ENCODE measurements around the gene MGA.

Gene MGA

GRCh38 chr15:41789236-41789635 is 129.0 kb downstream of the MGA start:
- DNase-seq, result no peak

GRCh38 chr15:41789662-41790061 is 129.5 kb downstream of the MGA start:
- no peak for DNase-seq

- DNase-seq, result no peak
These were observed 130.0 kb downstream of the MGA start for GRCh38 chr15:41790169-41790568.

DNA sequence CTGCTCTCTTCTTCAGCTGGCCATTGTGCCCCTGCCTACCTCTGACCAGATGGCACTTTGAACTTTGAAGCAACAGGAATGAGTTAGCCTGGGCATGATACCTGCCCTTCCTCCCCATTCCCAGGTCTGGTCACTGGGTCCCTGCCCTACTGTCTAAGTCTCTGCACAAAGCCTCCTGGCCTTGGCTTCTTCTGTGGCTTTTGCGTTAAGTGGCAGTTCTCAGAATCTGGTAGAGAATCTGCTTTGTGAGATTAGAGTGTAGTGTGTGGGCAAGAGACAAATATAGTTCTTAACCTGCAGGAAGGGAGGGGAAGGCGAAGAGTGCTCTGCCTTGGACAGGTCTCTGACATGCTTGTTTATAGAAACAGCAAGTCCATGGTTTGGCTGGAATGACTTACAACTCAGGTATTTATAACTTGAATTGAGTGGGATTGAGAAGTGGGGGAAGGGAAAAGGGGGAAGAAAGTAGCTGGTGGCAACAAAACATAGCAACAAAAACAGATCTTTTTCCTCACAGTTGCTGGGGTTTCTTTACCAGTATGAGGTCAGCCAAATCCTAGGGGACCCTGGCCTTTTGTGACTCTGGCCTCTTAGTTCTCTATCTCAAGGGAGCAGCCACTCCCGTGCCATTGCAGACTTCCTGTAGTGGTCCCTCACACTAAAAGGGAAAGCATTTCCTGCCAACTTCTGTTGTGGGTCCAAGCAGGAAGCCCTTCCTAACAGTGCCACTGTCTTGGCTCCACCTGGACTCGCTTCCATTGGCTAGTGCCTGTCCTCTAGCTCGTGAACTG is 130.7 kb downstream of the MGA start:
- no peak for DNase-seq

DNA sequence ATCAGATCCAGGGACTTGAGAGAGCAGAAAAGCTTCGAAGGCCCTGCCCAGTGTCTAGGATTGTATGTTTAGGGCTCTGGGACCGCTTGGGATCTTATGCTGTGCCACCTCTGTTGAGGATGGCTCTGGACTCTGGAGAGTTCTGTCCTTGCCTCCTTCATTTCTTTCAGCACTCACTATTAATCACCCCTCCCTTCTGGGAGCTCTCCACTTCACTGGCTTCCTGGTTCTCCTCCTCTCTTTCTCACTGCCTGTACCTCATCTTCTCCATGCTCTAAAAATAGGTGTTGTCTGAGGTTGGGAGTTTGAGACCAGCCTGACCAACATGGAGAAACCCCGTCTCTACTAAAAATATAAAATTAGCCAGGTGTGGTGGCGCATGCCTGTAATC is 131.3 kb downstream of the MGA start:
- no peak for DNase-seq

- no peak for DNase-seq
These were observed 131.9 kb downstream of the MGA start for GRCh38 chr15:41792000-41792637.

GRCh38 chr15:41794081-41794480 is 133.9 kb downstream of the MGA start:
- no peak for DNase-seq

- no peak for DNase-seq
These were observed 136.0 kb downstream of the MGA start for GRCh38 chr15:41795996-41796856.

DNA sequence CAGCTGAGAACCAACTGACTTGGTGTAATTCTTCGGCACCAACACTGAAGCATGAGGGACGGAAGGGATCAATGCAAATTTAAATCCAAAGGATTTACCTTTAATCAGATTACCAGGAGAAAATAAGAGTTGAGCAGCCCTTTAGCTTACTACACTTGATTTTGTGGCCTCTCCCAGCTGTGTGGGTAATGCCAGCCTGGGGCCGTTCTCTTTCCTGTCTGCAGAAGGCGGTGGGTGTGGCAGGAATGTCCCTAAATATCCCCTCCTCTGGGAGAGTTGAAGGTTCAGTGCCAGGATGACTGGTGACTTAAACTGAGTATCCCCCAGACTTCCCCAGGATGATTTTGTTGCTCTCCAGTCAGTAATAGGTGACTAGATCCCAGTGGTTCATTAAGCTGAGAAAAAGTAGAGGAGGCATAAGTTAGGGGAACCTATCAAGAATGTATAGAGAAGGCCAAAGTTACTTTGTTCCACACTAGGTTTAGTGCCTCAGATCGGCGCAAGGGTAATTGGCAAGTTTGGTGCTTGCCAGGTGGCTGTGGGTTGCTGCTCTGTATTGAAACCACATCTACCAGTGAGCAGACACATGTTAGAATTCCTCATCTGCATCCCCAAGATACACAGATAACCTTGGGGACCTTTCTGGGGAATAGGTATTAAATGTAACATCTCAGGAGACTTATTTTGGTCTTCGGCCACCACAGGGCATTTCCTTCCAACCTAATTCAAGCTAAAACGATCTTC is 137.2 kb downstream of the MGA start:
- no peak for DNase-seq

DNA sequence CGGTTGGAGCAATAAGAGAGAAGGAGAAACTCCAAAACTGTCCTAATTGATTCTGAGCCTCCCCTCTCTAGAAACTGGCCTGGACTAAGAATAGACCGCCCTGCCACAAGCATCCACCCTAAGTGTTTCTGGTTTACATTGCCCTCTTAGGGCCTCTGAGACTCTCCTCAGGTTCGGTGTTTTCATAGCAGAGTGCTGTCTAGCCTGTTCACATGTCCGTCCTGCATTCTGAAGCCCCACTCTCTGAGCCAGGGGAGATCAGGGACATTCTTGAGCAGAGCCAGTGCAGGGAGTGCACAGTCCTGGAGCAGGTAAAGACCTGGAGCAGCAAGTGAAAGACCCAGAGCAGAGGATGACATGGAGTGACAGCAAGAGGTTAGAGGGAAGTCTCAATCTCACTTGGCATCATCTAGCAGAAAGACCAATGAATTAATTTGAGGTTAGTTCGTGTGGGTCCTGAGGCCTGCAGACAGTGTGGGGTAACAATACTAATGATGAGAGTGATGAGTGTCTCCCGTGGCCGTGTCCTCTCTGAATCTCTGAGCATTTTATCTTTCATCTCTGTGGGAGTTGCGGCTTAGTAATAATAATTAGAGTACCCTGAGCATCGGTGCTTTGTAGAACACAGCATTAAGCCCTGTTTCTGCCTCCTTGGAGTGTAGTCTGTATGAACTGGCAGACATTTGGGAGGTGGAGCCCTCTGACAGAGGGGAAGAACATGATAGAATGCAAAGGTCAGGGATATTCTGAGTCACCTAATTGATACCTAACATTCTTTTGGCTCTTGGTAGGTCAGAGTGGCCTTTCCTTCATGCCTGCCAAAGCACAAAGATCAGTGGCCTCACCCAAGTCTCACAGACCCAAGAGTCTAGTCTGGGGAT is 138.6 kb downstream of the MGA start:
- no peak for DNase-seq

GRCh38 chr15:41799488-41799805 is 139.2 kb downstream of the MGA start:
- DNase-seq, result no peak

DNA sequence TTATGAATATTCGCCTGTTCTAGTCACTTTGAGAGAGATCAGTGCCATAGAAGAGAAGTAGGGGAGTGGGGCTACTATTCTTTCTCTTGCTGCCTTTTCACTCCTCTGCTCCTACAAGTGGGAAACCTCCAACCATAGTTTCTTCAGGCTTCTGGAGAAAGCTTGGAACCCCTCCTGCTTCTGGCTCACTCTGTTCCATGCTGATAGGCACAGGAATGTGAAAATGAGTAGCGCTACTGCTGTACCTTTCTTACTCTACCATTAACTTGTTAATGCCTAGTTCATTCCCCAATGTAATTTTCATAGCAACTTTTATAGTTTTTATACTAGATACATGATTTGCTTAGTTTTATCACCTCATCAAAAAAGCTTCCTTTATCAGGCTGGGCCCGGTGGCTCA is 141.0 kb downstream of the MGA start:
- no peak for DNase-seq

- no peak for DNase-seq
These were observed 141.7 kb downstream of the MGA start for GRCh38 chr15:41801850-41802455.

DNA sequence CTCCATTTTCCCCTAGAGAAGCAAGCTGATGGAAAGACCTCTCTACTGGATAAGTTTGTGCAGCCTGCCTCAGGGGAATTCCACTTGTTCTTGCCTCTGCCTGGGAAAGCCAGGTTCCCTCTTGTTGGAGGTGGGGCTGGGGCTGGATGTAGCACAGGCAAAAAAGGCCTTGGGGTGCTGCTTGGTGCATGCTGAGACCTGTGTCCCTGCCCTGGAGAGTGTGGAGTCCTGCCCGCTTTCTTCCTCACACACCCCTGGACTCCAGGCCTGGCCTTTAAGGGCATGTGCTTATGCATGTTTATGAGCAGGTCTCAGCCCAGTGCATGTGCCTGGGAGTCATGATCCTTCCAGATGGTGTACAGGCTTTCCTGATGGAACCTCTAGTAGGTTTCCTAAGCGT is 144.2 kb downstream of the MGA start:
- no peak for DNase-seq

DNA sequence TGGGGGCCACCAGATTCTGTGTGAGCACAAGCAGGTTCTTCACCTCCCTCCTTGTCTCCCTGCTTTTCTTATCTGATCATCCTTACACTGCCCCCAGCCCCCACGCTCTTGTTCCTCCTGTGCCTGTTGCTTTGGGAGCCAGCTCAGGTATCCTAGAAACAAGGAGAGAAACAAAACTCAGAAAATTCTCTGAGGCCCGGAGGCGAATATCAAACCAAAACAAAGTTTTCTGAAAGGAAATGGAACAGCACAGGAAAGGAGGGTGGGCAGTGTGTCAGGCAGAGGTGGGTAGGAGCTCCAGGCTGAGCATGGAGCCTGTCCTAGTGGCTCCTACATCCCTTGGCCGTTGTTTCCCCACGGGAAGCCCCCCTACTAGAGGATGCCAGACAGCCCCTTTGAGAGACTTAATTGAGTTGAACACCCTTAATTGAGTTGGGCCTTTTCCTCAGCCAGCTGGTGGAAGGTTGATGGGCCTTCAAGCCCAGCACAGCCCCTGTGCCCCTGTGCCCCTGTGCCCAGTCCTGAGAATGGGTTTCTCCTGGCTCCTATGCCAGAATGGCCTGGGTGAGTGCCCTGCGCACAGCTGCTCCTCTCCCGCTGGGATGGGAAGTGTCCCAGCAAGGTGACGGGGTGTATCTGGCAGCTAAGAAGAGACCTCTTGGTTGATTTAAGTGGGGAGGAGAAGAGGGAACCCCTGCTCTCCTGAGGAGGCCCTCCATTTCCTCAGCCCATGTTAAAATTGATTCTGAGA is 144.9 kb downstream of the MGA start:
- DNase-seq, result no peak

- DNase-seq, result no peak
These were observed 145.5 kb downstream of the MGA start for GRCh38 chr15:41805711-41806110.

DNA sequence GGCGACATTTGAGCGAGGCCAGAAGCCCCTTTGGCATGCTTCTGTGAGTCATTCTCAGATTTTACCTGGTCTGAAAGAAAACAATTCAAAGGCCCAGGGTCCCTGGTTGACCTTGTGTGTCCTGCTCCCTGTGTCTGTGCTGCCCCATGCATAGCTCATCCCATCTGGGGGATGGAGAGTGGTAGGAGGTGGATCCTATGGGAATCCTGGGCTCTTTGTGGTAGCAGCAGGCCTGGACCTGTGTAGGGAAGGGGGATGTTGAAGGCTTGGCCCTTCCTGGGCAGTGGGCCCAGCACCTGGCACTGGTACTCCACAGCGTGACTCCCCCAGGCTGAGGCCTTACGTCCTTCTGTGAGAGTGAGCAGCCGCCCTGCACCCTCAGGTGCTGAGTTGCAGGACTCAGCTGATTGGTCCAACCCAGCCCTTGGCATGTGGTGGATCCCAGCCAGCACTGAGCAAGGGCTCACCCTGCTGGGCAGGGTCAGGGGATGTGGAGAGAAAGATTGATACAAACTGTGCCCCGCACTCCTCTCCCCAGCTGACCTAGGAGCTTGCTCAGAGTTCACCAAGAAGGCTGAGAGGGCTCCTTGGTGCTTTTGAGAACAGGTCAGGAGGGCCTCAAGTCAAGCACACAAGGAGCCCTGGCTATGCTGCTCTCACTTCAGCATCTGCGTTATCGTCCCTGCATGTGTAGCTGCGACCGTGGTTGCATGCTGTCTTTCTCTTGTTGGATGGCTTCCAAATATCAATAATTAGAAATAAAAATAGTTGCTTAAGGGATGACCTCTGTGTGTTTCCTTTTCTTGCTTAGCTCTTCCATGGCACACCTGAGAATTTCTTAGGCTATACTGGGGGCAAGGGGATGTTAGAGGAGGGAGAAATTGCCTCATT is 146.3 kb downstream of the MGA start:
- DNase-seq, result no peak

GRCh38 chr15:41809121-41809520 is 148.9 kb downstream of the MGA start:
- no peak for DNase-seq

DNA sequence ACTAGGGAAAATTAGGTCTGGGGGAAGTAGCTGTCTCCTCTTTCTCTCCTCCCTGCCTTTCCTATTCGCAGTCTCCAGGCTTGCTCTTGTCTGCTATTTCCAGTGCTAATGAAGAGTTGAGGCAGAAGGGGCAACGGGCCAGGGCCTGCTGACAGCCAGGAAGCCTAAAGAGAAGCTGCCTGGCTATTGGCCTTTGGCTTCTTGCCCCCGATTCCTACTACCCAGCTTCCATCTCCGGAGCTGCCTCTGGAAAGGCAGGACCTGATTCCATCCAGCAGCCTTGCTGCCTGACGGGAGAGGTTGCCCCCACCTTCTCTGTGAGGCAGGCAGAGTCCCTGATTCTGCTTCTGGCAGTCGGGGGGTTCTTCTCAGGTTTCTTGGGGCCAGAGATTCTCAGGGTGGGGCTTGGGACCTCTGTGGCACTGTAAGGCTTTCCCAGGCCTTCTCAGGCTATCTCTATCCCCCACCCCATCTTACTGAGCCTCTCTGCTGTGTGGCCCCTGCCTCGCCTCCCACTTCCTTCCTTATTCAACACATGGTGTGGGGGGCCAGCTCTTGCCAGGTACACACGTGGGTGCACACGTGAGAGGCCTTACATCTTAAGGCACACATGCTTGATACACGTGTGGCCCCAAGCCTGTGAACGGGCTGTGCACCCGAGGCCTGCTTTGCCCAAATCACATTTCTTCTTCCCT is 149.5 kb downstream of the MGA start:
- DNase-seq, result no peak
